Loucy (cell line): ENCODE measurements around the gene FZD2.

Experiments used
- CTCF ChIP-seq: fragments of 200-600 bp; sonication (generic); conservative IDR thresholded peaks from 2 replicates; pipeline ENCODE4 v1.5.1; 2014; ENCODE audit warnings: mild to moderate bottlenecking, antibody characterized with exemption, low read length
- EZH2phosphoT487 ChIP-seq: fragments of 200-600 bp; IDR thresholded peaks from 2 replicates; pipeline ENCODE4 v1.6.1; 2018; ENCODE audit warnings: antibody characterized with exemption, mild to moderate bottlenecking, moderate library complexity, borderline replicate concordance

- TF ChIP-seq CTCF: no peak
- TF ChIP-seq EZH2phosphoT487: no peak
These were observed 2.2 kb upstream of the FZD2 start for GRCh38 chr17:44555099-44555498.
